Kidney capillary endothelial cell (primary cell): ENCODE results near the gene TNK2.
"Not testable (repeated sequence)": the region's sequence is repeated elsewhere in the genome, so short reads cannot be mapped to it uniquely, and the experiment has no call there.

ENCODE experiments used
- DNase-seq: peaks from one replicate; pipeline ENCODE4 v3.0.0-alpha.2; 2018; ENCODE audit warnings: low spot score

TNK2 gene

DNA sequence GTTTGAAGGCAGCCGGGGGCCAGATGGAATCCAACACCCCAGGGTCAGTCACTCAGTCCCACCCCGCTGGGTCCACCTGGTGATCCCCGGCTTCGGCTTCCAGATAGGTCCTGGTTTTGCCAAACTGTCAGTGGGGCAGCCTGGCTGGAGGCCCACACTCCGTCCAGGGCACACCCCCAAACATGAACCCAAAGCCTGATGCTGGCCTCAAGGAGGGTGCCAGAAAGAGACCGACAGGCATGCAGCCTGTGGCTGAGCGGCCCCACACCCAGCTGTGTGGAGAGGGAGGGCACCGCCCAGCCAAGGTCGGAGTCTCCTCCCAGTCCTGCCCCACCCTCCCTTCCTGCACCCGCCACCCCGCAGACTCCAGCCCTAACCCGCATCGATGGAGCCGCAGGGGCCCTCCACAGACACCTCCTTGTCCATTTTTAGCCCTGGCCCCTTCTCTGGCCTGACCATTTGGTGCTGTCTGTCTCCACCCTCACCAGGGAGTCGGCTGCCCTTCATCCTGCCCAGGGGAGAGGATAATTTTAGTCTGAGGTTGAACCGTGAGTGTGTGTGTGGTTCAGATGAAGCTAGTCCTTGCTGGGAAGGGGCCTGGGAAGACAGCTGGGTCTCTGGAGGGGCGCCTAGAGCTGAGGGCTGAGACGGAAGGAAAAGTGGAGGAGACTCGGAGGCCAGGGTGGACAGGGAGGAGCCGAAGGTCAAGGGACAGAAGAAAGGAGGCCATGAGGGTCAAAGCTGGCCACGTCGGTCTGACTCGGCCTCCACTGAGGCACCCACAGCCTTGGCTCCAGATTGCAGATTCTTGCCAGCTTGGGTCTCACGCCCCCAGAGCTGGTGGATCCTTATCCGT is 23.1 kb downstream of the TNK2 start:
- no peak for DNase-seq

GRCh38 chr3:195884691-195885035 is 23.7 kb downstream of the TNK2 start:
- DNase-seq, result no peak

DNA sequence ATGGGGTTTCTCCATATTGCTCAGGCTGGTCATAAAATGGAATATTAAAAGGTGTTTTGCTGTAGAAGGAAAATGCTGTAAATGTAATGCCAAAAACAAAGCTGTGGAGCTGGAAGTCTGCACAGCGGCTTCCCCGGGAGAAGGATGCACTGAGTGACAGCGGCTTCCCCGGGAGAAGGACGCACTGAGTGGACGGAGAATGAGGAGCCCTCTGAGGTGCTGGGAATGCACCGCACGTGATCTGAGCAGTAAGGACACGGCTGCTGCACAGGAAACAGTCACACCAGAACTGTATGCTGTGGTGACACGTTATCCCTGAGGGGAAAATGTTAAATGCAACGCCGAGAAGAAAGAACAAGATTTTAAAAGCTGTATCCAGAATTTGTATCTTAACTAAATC is 24.6 kb downstream of the TNK2 start:
- no peak for DNase-seq

- DNase-seq, result no peak
These were observed 25.2 kb downstream of the TNK2 start for GRCh38 chr3:195883160-195883559.

DNA sequence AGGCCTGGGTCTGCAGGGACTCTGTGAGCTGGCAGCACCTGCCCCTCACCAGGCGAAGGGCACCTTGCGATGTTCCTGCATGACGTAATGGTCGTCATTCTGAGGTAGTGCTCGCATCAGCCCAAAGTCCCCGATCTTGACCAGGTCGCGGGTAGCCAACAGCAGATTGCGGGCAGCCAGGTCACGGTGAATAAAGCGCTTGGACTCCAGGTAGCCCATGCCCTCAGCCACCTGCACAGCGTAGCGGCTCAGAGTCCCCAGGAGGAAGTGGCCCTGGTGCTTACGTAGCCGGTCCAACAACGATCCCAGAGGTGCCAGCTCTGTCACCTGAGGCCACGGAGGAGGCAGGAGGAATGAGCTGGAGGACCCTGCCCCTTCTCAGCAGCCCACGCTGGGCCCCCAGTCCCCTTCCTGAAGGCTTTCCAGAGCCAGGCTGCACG is 26.3 kb downstream of the TNK2 start:
- DNase-seq, result no peak

DNA sequence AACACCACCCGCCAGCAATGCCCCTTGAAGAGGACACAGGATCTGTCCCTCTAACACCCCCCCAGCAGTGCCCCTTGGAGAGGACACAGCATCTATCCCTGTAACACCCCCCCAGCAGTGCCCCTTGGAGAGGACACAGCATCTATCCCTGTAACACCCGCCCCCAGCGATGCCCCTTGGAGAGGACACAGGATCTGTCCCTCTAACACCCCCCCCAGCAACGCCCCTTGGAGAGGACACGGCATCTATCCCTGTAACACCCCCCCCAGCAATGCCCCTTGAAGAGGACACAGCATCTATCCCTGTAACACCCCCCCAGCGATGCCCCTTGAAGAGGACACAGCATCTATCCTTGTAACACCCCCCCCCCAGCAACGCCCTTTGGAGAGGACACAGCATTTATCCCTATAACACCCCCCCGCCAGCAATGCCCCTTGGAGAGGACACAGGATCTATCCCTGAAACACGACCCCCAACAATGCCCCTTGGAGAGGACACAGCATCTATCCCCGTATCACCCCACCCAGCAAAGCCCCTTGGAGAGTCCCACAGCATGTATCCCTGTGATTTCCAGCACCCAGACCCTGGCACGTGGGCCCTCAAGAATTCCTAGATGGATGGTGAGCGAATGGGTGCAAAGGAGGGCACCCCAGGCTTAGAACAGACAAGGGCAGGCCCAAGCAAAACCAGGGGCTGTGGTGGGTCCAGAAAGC is 26.9 kb downstream of the TNK2 start:
- no peak for DNase-seq

DNA sequence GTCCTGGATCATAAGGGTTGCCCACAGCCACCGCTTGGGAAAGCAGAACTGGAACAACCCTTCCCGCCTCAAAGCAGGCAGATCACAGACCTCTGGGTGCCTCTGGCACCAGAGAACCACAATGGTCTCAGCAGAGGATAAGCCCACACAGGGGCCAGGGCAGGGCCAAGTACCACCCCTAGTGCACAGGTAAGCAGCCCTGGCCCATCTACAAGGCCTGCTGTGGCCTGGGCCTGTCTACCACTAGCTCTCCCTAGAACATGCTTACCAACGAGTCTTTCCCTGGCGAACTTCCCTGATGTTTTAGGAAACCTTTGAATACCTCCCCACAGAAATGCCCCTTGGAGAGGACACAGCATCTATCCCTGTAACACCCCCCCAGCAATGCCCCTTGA is 28.3 kb downstream of the TNK2 start:
- DNase-seq, result no peak

GRCh38 chr3:195879416-195880036 is 28.8 kb downstream of the TNK2 start:
- no peak for DNase-seq

DNA sequence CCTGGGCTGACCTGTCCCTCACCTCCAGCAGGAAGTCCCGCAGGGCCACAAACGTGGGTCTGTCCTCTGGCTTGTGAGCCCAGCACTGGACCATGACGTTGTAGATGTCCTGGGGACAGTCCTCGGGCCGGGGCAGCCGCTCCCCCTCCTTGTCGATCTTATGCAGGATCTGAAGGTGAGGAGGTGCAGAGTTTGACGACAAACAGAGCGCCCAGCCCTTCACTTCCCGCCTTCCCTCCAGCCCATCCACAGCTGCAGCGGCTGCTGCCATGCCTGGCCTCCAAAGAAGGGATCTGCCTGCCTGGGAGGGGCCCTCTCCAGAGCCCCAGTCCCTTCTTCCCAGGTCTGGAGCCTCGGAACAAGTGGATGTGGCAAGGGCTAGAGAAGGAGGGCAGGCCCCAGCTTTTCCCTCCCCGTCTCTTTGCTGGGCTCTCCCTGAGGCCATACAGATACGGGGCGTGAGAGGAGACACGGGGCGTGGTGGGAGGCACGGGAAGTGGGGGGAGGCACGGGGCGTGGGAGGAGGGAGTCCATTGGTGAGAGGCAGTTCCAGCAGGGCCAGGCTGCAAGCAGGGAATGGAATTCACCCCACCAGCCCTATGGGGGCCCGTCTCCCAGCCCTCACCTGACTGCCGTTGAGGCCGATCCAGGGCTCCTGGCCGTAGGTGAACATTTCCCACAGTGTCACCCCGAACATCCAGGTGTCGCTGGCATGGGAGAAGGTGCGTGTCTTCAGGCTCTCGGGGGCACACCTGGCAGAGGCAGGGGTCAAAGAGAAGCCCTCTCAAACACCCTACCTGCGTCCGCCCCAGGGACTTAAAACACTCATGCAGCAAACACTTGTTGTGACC is 29.7 kb downstream of the TNK2 start:
- no peak for DNase-seq

DNA sequence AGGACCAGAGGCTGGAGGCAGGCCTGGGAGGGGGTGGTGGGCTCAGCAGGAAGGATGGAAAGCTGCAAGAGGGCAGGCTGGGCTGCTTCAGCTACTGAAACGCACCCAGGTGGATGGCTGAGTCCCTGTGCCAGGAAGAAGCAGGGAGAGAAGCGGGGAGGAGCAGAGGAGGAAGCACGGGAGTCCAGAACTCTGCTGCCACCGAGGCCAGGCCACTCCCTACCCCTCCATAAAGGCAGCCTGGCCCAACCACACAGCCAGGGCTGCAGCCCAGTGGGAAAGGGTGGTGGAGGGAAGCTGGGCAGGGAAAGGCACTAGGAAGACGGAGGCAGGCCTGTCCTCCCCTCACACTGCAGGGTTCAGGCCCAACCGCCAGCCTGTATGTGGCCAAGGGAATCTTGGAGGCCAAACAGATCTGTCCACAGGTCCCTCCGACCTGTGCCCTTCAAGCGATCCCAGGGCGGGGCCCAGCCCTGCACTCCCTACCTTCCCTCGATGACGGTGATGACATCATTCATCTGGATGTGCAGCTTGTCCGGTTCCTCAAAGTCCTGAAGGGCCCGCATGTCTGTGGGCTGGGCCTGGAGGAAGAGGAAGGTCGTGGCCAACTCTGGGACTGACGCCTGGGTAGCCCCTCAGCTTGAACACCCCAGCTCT is 30.5 kb downstream of the TNK2 start:
- no peak for DNase-seq

- DNase-seq, result no peak
These were observed 31.1 kb downstream of the TNK2 start for GRCh38 chr3:195877136-195877715.

DNA sequence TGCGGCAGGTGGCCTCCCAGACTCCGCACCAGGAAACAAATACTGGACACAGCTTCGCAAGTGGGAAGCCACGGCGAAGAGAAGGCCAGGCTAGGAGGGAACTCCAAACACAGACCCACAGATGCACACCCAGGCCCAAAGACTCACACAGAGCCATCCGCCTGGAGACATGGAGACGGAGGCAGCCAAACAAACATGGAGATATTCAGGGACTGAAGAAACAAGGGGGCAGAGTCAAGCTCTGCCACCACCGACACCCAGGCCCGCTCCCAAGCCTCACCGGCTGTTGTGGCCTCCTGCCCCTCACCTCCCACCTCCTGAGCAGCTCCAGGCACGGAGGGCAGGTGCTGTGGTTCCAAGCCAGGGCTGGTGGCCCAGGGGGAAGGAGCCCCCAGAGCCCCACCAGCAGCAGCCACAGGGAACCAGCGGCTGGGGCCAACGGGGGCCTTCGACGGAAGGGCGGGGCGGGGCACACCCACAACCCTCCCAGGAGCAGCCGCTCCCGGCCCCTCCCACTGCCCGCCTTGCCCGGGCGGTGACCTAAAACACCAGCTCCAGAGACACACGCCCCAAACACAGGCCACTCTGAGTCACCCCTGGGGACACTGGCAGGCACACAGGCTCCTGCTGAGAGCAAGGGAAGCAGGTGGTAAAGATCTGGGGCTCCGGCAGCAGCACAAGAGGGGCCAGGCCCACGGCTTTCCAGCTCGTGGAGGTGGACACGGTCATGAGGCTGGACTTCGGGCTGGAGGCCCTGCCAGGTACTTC is 31.9 kb downstream of the TNK2 start:
- no peak for DNase-seq

DNA sequence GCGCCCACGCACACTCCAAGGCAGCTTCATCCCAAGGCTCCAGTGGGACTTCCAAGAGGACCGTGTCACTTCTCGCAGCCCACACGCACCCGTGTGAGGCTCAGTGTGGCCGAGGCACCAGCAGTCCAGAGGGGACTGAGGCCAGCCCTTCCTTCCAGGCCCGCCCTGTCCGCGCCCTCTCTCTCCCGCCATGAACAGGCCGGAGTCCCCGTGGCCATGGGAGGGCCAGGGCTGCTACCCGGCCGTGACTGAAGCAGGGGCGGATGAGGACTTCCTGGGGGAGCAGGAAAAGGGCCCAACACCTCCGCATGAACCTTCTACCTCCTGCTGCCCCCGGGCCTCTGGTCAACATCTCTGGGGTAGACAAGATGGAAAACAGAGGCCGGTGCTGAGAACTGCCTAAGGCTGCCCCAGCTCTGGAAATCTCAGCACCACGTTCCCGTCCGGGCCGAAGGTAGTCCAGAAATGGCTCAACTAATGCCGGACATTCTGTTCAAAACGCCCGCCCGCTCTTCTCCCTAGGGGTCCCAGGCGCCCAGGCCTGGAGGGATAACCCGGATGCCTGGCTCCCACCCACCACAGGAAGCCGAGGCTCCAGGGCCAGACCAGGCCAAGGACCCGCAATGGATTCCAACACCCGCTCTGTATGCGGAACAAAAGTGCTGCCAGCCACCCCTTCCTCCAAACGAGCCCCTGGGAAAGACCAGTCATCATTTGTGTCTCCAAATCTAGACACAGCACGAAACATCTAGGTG is 32.7 kb downstream of the TNK2 start:
- no peak for DNase-seq

DNA sequence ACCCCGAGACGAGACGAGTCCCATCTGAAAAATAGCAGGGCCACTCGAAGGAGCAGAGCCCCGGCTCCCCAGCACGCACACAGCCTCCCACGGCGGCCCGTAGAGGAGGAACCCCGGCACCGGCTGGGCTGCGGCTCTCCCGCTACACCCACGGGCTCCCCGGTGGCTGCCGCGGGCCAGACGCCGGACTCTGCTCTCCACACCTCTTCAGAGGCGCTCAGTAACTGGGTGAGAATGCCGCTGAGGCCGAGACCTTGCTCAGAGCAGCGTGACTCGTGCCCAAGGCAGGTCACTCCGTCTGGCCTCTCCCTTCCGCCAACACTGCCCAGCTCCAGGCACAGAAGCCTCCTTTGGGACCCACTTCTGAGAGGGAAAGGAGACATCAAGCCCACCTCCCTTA is 34.4 kb downstream of the TNK2 start:
- DNase-seq, result no peak

- no peak for DNase-seq
These were observed 35.0 kb downstream of the TNK2 start for GRCh38 chr3:195873281-195873887.

- DNase-seq, result no peak
These were observed 35.6 kb downstream of the TNK2 start for GRCh38 chr3:195872800-195873199.

- no peak for DNase-seq
These were observed 36.3 kb downstream of the TNK2 start for GRCh38 chr3:195872097-195872496.

DNA sequence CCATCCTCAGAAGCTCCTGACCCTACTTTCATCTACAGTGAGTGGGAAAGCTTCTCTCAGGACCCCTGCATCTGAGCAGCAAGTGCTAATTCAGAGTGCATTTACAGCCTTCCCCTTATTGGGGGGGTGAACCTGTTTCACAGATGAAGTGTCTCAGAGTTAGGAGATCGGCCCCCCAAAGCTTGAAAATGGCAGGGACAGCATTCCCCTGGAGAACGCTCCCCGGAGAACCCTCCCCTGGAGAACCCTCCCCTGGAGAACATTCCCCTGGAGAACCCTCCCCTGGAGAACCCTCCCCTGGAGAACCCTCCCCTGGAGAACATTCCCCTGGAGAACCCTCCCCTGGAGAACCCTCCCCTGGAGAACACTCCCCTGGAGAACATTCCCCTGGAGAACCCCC is 36.7 kb downstream of the TNK2 start:
- not testable (repeated sequence) for DNase-seq

GRCh38 chr3:195870937-195871336 is 37.4 kb downstream of the TNK2 start:
- no peak for DNase-seq
